Natural killer cell treated with Interleukin-12 subunit alpha and Interleukin-12 subunit beta and Interleukin-15 and Interleukin-18, amount 100 ng/mL, for 72 hours (primary cell): ENCODE measurements around the gene PCGF3. TPM values are rescaled to one million over a fixed set of nuclear protein-coding genes. Genes with fewer than 3 reads are reported as not detected.
A peak's percentile ranks its signal among the peaks of the same experiment; 100 is the strongest.

ENCODE experiments used
- ATAC-seq, 2 donors: fragments of 150-1000 bp; cut with Tn5 transposase in 1 of 2; sonication (Bioruptor Pico), chemical (Tn5 transposase) in 1 of 2; 2 replicates each; pipeline ENCODE4 v1.10.0; 2021
- DNase-seq: peaks from one replicate; pipeline ENCODE4 v3.0.0; 2022; ENCODE audit warnings: low spot score
- H3K27ac Mint-ChIP-seq, 2 donors: 1 replicate in 1 of 2; 2 replicates in 1 of 2; pipeline ENCODE4 v1.8.0; 2022; ENCODE audit warnings: mixed read lengths in 2 of 2, mild to moderate bottlenecking in 1 of 2, moderate library complexity in 1 of 2
- H3K27me3 Mint-ChIP-seq, 2 donors: 1 replicate in 1 of 2; 2 replicates in 1 of 2; pipeline ENCODE4 v1.8.0; 2022; ENCODE audit warnings: mixed read lengths in 2 of 2
- H3K36me3 Mint-ChIP-seq: one replicate; pipeline ENCODE4 v1.8.0; 2022; ENCODE audit warnings: mixed read lengths
- H3K4me1 Mint-ChIP-seq, 2 donors: 1 replicate in 1 of 2; 2 replicates in 1 of 2; pipeline ENCODE4 v1.8.0; 2022; ENCODE audit warnings: low read depth in 2 of 2, mixed read lengths in 2 of 2, mild to moderate bottlenecking in 1 of 2
- H3K4me3 Mint-ChIP-seq: one replicate; pipeline ENCODE4 v1.8.0; 2022; ENCODE audit warnings: mixed read lengths
- H3K9me3 Mint-ChIP-seq: 2 replicates; pipeline ENCODE4 v1.8.0; 2022; ENCODE audit warnings: mixed read lengths
- total RNA-seq, 2 donors: library from RNA; stranded (reverse); gene quantifications; one replicate each; pipeline ENCODE4 v1.2.3, GENCODE V29; 2022

Gene PCGF3
- total RNA-seq, 2 donors from 2014 or later: 50.6 to 54.3 TPM

- Mint-ChIP-seq H3K36me3 (peaks cover 7% of the 10 kb centered on the region), H3K4me3 (no peak overlapping the region), H3K27ac (peak overlapping the region in 1 of 2 donors; percentile 3), H3K27me3 (no peaks in the 10 kb centered on the region), H3K4me1 (peaks cover 32 to 33% of the 10 kb centered on the region in 2 donors), H3K9me3 (no peaks in the 10 kb centered on the region)
- DNase-seq: peak; percentile 8
- no peak for ATAC-seq
These were observed 56.1 kb downstream of the PCGF3 start for GRCh38 chr4:761739-762138.

- Mint-ChIP-seq H3K36me3 (peaks cover 7% of the 10 kb centered on the region), H3K27me3 (no peaks in the 10 kb centered on the region), H3K27ac (peak overlapping the region in 1 of 2 donors; percentile 20), H3K4me3 (no peak overlapping the region), H3K9me3 (no peaks in the 10 kb centered on the region), H3K4me1 (peaks cover 32 to 36% of the 10 kb centered on the region in 2 donors)
- DNase-seq: peak; percentile 56
- ATAC-seq: no peak
These were observed 56.9 kb downstream of the PCGF3 start for GRCh38 chr4:762211-763190.

GRCh38 chr4:763191-763810 lies 57.7 kb downstream of the PCGF3 start:
- no peaks in the 10 kb centered on the region for H3K9me3 Mint-ChIP-seq
- H3K27ac Mint-ChIP-seq: peak overlapping the region in 1 of 2 donors; percentile 20
- no peak for ATAC-seq
- DNase-seq: peak; percentile 38
- no peaks in the 10 kb centered on the region for H3K27me3 Mint-ChIP-seq
- peaks cover 7% of the 10 kb centered on the region for H3K36me3 Mint-ChIP-seq
- H3K4me3 Mint-ChIP-seq: no peak overlapping the region
- peaks cover 32 to 36% of the 10 kb centered on the region in 2 donors for H3K4me1 Mint-ChIP-seq

- Mint-ChIP-seq H3K4me1 (peaks cover 32 to 36% of the 10 kb centered on the region in 2 donors), H3K4me3 (no peak overlapping the region), H3K27me3 (no peaks in the 10 kb centered on the region), H3K36me3 (peaks cover 7% of the 10 kb centered on the region), H3K9me3 (no peaks in the 10 kb centered on the region), H3K27ac (no peak overlapping the region)
- DNase-seq (peak; percentile 49), ATAC-seq (no peak)
These were observed 58.3 kb downstream of the PCGF3 start for GRCh38 chr4:763922-764321.

- ATAC-seq: no peak
- Mint-ChIP-seq H3K36me3 (peaks cover 7% of the 10 kb centered on the region), H3K4me3 (no peak overlapping the region), H3K27ac (no peak overlapping the region), H3K27me3 (no peaks in the 10 kb centered on the region), H3K9me3 (no peaks in the 10 kb centered on the region), H3K4me1 (peaks cover 33 to 38% of the 10 kb centered on the region in 2 donors)
- peak; percentile 8 for DNase-seq
These were observed 59.0 kb downstream of the PCGF3 start for GRCh38 chr4:764405-765169.

- no peaks in the 10 kb centered on the region for H3K27me3 Mint-ChIP-seq
- no peak overlapping the region for H3K4me3 Mint-ChIP-seq
- peak overlapping the region in 1 of 2 donors; percentile 37 for H3K27ac Mint-ChIP-seq
- no peaks in the 10 kb centered on the region for H3K9me3 Mint-ChIP-seq
- ATAC-seq (no peak), DNase-seq (peak; percentile 31)
- H3K4me1 Mint-ChIP-seq: peaks cover 29 to 30% of the 10 kb centered on the region in 2 donors
- H3K36me3 Mint-ChIP-seq: no peaks in the 10 kb centered on the region
These were observed 60.5 kb downstream of the PCGF3 start for GRCh38 chr4:766152-766515.

- H3K36me3 Mint-ChIP-seq: no peaks in the 10 kb centered on the region
- no peak for ATAC-seq
- H3K9me3 Mint-ChIP-seq: no peaks in the 10 kb centered on the region
- no peaks in the 10 kb centered on the region for H3K27me3 Mint-ChIP-seq
- H3K4me1 Mint-ChIP-seq: peaks cover 23 to 24% of the 10 kb centered on the region in 2 donors
- H3K4me3 Mint-ChIP-seq: no peak overlapping the region
- peak overlapping the region in 1 of 2 donors; percentile 37 for H3K27ac Mint-ChIP-seq
- DNase-seq: peak; percentile 23
These were observed 61.1 kb downstream of the PCGF3 start for GRCh38 chr4:766559-767283.

GRCh38 chr4:768076-768475 lies 62.4 kb downstream of the PCGF3 start:
- DNase-seq (no peak), ATAC-seq (no peak)
- H3K9me3 Mint-ChIP-seq: no peaks in the 10 kb centered on the region
- H3K4me3 Mint-ChIP-seq: no peak overlapping the region
- no peak overlapping the region for H3K27ac Mint-ChIP-seq
- no peaks in the 10 kb centered on the region for H3K36me3 Mint-ChIP-seq
- H3K4me1 Mint-ChIP-seq: peaks cover 19 to 22% of the 10 kb centered on the region in 2 donors
- no peaks in the 10 kb centered on the region for H3K27me3 Mint-ChIP-seq

GRCh38 chr4:768995-769394 lies 63.4 kb downstream of the PCGF3 start:
- no peaks in the 10 kb centered on the region for H3K9me3 Mint-ChIP-seq
- peaks cover 17 to 18% of the 10 kb centered on the region in 2 donors for H3K4me1 Mint-ChIP-seq
- ATAC-seq (no peak), DNase-seq (peak; percentile 15)
- no peaks in the 10 kb centered on the region for H3K36me3 Mint-ChIP-seq
- H3K27me3 Mint-ChIP-seq: no peaks in the 10 kb centered on the region
- no peak overlapping the region for H3K4me3 Mint-ChIP-seq
- no peak overlapping the region for H3K27ac Mint-ChIP-seq

GRCh38 chr4:769511-769910 lies 63.9 kb downstream of the PCGF3 start:
- DNase-seq (peak; percentile 51), ATAC-seq (no peak)
- peaks cover 3% of the 10 kb centered on the region for H3K36me3 Mint-ChIP-seq
- H3K4me1 Mint-ChIP-seq: peaks cover 22% of the 10 kb centered on the region in 2 donors
- no peaks in the 10 kb centered on the region for H3K27me3 Mint-ChIP-seq
- no peak overlapping the region for H3K27ac Mint-ChIP-seq
- no peaks in the 10 kb centered on the region for H3K9me3 Mint-ChIP-seq
- H3K4me3 Mint-ChIP-seq: no peak overlapping the region

- H3K4me1 Mint-ChIP-seq: peaks cover 22 to 27% of the 10 kb centered on the region in 2 donors
- H3K4me3 Mint-ChIP-seq: no peak overlapping the region
- no peaks in the 10 kb centered on the region for H3K27me3 Mint-ChIP-seq
- H3K27ac Mint-ChIP-seq: no peak overlapping the region
- no peak for ATAC-seq
- peak; percentile 35 for DNase-seq
- peaks cover 8% of the 10 kb centered on the region for H3K36me3 Mint-ChIP-seq
- H3K9me3 Mint-ChIP-seq: no peaks in the 10 kb centered on the region
These were observed 64.4 kb downstream of the PCGF3 start for GRCh38 chr4:770022-770421.

GRCh38 chr4:771464-771863 lies 65.8 kb downstream of the PCGF3 start:
- ATAC-seq (peak in 1 of 2 donors; percentile 20), DNase-seq (no peak)
- no peak overlapping the region for H3K27ac Mint-ChIP-seq
- H3K9me3 Mint-ChIP-seq: no peaks in the 10 kb centered on the region
- H3K4me1 Mint-ChIP-seq: peaks cover 26 to 28% of the 10 kb centered on the region in 2 donors
- no peak overlapping the region for H3K4me3 Mint-ChIP-seq
- H3K27me3 Mint-ChIP-seq: no peaks in the 10 kb centered on the region
- H3K36me3 Mint-ChIP-seq: peaks cover 14% of the 10 kb centered on the region

GRCh38 chr4:772118-772517 lies 66.5 kb downstream of the PCGF3 start:
- no peaks in the 10 kb centered on the region for H3K9me3 Mint-ChIP-seq
- DNase-seq (no peak), ATAC-seq (no peak)
- H3K27me3 Mint-ChIP-seq: no peaks in the 10 kb centered on the region
- peaks cover 19% of the 10 kb centered on the region for H3K36me3 Mint-ChIP-seq
- no peak overlapping the region for H3K27ac Mint-ChIP-seq
- H3K4me3 Mint-ChIP-seq: no peak overlapping the region
- peaks cover 28 to 32% of the 10 kb centered on the region in 2 donors for H3K4me1 Mint-ChIP-seq
